Measurements from ENCODE around the gene SHANK1.

GRCh38 chr19:50632151-50632835, 87.3 kb downstream of the SHANK1 start:
- TF ChIP-seq CTCF (IDR thresholded peaks at IDR 0.05) (no peak), POLR2AphosphoS5 (IDR thresholded peaks at IDR 0.05) (no peak), EP300 (IDR thresholded peaks at IDR 0.05) (no peak), POLR2A (IDR thresholded peaks at IDR 0.05; ENCODE audit: low read depth) (no peak)

Data from esophagus muscularis mucosa (tissue), 4 donors.